HepG2 (cell line): ENCODE measurements around the gene BBLN. TPM values are rescaled to one million over a fixed set of nuclear protein-coding genes. Genes with fewer than 3 reads are reported as not detected.

Source experiments
- BORCS8-MEF2B ChIP-seq: sonication (generic); formaldehyde crosslinking; IDR thresholded peaks from 2 replicates; pipeline ENCODE4 v1.8.0; 2022; ENCODE audit warnings: mild to moderate bottlenecking, missing genetic modification reagents
- HMG20A ChIP-seq: IDR thresholded peaks from 2 replicates; pipeline ENCODE4 v1.6.1; 2016; ENCODE audit warnings: borderline replicate concordance
- NCOR1 ChIP-seq: fragments of 200-600 bp; sonication (generic); IDR thresholded peaks from 2 replicates; pipeline ENCODE4 v1.7.0; 2017; ENCODE audit warnings: antibody characterized with exemption, low read length, borderline replicate concordance
- ZNF282 ChIP-seq: fragments of 450-650 bp; IDR thresholded peaks from 2 replicates; pipeline ENCODE4 v1.6.1; 2018; ENCODE audit not compliant: partially characterized antibody
- ZNF678 ChIP-seq: sonication (generic); formaldehyde crosslinking; IDR thresholded peaks from 2 replicates; pipeline ENCODE4 v1.4.0; 2020; ENCODE audit warnings: mild to moderate bottlenecking, missing genetic modification reagents
- polyA plus RNA-seq, 8 experiments: library from polyadenylated mRNA; depleted of rRNA in 3 of 8; stranded (reverse) in 7 of 8; unstranded in 1 of 8; fragments of >200 nt; fragmentation: Illumina TruSeq in 4 of 8; extraction: Trizol in 4 of 8; gene quantifications; 2 replicates each; pipeline versions ENCODE4 v1.2.1 to v1.2.3, GENCODE V29; 2011 to 2016; ENCODE audit warnings: low read depth in 4 of 8, missing spikeins in 1 of 8, mixed read lengths in 1 of 8; ENCODE audit not compliant: insufficient read depth in 1 of 8
- total RNA-seq, 5 experiments: library from RNA; depleted of rRNA; stranded (reverse); fragments of >200 nt; fragmentation: Illumina TruSeq; extraction: Trizol; gene quantifications; 2 replicates each; pipeline ENCODE4 v1.2.3, GENCODE V29; 2016; ENCODE audit warnings: low read depth in 1 of 5
- TF ChIP-seq, protein P1 (sequence below): sonication (generic); formaldehyde crosslinking; IDR thresholded peaks from 2 replicates; pipeline ENCODE4 v1.8.0; 2022; ENCODE audit warnings: mild to moderate bottlenecking, missing genetic modification reagents, moderate library complexity
- TF ChIP-seq, protein P2 (sequence below): sonication (generic); formaldehyde crosslinking; IDR thresholded peaks from 2 replicates; pipeline ENCODE4 v1.4.0; 2020; ENCODE audit warnings: missing genetic modification reagents, borderline replicate concordance
- TF ChIP-seq, protein P3 (sequence below): sonication (generic); formaldehyde crosslinking; IDR thresholded peaks from 2 replicates; pipeline ENCODE4 v1.9.0; 2021; ENCODE audit warnings: missing genetic modification reagents, borderline replicate concordance
- TF ChIP-seq, protein P4 (sequence below): sonication (generic); formaldehyde crosslinking; IDR thresholded peaks from 2 replicates; pipeline ENCODE4 v1.5.1; 2020; ENCODE audit warnings: missing genetic modification reagents, mild to moderate bottlenecking, borderline replicate concordance
- TF ChIP-seq, protein P5 (sequence below), 2 experiments: sonication (generic) in 1 of 2; formaldehyde crosslinking in 1 of 2; IDR thresholded peaks; 2 replicates each; pipeline versions ENCODE4 v1.6.1 to v1.9.0; 2014 to 2022; ENCODE audit warnings: antibody characterized with exemption in 1 of 2, borderline replicate concordance in 1 of 2, inconsistent platforms in 1 of 2, low read depth in 1 of 2, missing genetic modification reagents in 1 of 2

The BBLN gene
- total and polyA plus RNA-seq, 2 of the 13 experiments (the other 11 are each of a cell fraction or from before 2014, with no cell fraction given) = 27.6 to 33.1 TPM

DNA sequence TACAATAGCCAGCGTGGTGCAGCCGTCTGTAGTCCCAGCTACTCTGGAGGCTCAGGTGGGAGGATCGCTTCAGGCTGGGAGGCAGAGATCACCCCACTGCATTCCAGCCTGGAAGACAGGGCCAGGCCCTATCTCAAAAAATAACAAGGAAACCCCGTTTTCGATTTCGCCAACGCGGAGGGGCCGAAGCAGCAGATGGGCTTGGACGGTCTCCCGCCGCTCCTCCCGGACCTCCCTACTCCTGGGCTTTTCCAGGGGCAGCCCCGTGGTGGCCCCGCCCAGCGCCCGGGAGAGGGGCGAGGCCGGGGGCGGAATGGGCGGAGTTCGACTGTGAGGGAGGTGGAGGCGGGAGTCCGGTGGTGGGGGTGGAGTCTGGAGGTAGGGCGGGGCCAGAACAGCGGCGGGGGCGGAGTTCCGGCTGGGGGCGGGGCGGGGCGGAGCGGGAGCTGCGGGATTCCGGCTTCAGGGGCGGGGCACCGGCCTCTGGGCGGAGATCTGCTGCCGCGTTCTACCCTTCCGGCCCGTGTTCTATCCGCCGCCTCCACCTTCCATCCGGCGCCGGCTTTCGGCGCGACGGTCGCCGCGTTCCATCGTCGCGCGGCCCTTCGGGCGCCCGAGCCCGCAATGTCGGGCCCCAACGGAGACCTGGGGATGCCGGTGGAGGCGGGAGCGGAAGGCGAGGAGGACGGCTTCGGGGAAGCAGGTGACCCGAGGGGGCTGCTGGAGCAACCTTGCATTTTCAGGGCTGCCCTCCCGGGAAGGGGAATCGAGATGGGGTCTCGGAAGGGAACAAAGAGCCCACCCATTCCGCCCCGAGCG is at the start of gene BBLN (continued):
- TF ChIP-seq, protein P1, sequence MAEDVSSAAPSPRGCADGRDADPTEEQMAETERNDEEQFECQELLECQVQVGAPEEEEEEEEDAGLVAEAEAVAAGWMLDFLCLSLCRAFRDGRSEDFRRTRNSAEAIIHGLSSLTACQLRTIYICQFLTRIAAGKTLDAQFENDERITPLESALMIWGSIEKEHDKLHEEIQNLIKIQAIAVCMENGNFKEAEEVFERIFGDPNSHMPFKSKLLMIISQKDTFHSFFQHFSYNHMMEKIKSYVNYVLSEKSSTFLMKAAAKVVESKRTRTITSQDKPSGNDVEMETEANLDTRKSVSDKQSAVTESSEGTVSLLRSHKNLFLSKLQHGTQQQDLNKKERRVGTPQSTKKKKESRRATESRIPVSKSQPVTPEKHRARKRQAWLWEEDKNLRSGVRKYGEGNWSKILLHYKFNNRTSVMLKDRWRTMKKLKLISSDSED (CRISPR knock-in tag) = no peak
- TF ChIP-seq, protein P2, sequence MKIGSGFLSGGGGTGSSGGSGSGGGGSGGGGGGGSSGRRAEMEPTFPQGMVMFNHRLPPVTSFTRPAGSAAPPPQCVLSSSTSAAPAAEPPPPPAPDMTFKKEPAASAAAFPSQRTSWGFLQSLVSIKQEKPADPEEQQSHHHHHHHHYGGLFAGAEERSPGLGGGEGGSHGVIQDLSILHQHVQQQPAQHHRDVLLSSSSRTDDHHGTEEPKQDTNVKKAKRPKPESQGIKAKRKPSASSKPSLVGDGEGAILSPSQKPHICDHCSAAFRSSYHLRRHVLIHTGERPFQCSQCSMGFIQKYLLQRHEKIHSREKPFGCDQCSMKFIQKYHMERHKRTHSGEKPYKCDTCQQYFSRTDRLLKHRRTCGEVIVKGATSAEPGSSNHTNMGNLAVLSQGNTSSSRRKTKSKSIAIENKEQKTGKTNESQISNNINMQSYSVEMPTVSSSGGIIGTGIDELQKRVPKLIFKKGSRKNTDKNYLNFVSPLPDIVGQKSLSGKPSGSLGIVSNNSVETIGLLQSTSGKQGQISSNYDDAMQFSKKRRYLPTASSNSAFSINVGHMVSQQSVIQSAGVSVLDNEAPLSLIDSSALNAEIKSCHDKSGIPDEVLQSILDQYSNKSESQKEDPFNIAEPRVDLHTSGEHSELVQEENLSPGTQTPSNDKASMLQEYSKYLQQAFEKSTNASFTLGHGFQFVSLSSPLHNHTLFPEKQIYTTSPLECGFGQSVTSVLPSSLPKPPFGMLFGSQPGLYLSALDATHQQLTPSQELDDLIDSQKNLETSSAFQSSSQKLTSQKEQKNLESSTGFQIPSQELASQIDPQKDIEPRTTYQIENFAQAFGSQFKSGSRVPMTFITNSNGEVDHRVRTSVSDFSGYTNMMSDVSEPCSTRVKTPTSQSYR (CRISPR knock-in tag) = 0 out of 2 replicates have a peak, but pooled peaks have one; percentile 44
- TF ChIP-seq, protein P3, sequence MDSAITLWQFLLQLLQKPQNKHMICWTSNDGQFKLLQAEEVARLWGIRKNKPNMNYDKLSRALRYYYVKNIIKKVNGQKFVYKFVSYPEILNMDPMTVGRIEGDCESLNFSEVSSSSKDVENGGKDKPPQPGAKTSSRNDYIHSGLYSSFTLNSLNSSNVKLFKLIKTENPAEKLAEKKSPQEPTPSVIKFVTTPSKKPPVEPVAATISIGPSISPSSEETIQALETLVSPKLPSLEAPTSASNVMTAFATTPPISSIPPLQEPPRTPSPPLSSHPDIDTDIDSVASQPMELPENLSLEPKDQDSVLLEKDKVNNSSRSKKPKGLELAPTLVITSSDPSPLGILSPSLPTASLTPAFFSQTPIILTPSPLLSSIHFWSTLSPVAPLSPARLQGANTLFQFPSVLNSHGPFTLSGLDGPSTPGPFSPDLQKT = no peak
- TF ChIP-seq, protein P4, sequence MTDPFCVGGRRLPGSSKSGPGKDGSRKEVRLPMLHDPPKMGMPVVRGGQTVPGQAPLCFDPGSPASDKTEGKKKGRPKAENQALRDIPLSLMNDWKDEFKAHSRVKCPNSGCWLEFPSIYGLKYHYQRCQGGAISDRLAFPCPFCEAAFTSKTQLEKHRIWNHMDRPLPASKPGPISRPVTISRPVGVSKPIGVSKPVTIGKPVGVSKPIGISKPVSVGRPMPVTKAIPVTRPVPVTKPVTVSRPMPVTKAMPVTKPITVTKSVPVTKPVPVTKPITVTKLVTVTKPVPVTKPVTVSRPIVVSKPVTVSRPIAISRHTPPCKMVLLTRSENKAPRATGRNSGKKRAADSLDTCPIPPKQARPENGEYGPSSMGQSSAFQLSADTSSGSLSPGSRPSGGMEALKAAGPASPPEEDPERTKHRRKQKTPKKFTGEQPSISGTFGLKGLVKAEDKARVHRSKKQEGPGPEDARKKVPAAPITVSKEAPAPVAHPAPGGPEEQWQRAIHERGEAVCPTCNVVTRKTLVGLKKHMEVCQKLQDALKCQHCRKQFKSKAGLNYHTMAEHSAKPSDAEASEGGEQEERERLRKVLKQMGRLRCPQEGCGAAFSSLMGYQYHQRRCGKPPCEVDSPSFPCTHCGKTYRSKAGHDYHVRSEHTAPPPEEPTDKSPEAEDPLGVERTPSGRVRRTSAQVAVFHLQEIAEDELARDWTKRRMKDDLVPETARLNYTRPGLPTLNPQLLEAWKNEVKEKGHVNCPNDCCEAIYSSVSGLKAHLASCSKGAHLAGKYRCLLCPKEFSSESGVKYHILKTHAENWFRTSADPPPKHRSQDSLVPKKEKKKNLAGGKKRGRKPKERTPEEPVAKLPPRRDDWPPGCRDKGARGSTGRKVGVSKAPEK (CRISPR knock-in tag) = no peak
- TF ChIP-seq, protein P5, sequence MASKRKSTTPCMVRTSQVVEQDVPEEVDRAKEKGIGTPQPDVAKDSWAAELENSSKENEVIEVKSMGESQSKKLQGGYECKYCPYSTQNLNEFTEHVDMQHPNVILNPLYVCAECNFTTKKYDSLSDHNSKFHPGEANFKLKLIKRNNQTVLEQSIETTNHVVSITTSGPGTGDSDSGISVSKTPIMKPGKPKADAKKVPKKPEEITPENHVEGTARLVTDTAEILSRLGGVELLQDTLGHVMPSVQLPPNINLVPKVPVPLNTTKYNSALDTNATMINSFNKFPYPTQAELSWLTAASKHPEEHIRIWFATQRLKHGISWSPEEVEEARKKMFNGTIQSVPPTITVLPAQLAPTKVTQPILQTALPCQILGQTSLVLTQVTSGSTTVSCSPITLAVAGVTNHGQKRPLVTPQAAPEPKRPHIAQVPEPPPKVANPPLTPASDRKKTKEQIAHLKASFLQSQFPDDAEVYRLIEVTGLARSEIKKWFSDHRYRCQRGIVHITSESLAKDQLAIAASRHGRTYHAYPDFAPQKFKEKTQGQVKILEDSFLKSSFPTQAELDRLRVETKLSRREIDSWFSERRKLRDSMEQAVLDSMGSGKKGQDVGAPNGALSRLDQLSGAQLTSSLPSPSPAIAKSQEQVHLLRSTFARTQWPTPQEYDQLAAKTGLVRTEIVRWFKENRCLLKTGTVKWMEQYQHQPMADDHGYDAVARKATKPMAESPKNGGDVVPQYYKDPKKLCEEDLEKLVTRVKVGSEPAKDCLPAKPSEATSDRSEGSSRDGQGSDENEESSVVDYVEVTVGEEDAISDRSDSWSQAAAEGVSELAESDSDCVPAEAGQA (IDR thresholded peaks at IDR 0.05; ENCODE audit: low read depth) = no peak
- TF ChIP-seq, protein P5 (CRISPR knock-in tag; IDR thresholded peaks at IDR 0.05; ENCODE audit: borderline replicate concordance) = no peak
- TF ChIP-seq HMG20A (CRISPR knock-in tag) (no peak), ZNF678 (no peak), BORCS8-MEF2B (CRISPR knock-in tag) (peak; percentile 48; the same call in 1 of the 2 replicates), NCOR1 (no peak), ZNF282 (no peak)
